Suprapubic skin (tissue), 4 donors: ENCODE results near the gene C18orf63. TPM values are rescaled to one million over a fixed set of nuclear protein-coding genes. Genes with fewer than 3 reads are reported as not detected.

Experiments
- DNase-seq, 2 donors: peaks; one replicate each; pipeline ENCODE4 v3.0.0-alpha.2; 2019; ENCODE audit warnings: low spot score in 2 of 2
- H3K27ac ChIP-seq: fragments of 200-600 bp; sonication (generic); one replicate; pipeline ENCODE4 v1.5.1; 2019
- H3K27me3 ChIP-seq: fragments of 200-600 bp; sonication (generic); one replicate; pipeline ENCODE4 v1.5.1; 2019
- H3K36me3 ChIP-seq: fragments of 200-600 bp; sonication (generic); one replicate; pipeline ENCODE4 v1.5.1; 2019
- H3K4me1 ChIP-seq: fragments of 200-600 bp; sonication (generic); one replicate; pipeline ENCODE4 v1.5.1; 2019
- H3K4me3 ChIP-seq: fragments of 200-600 bp; sonication (generic); one replicate; pipeline ENCODE4 v1.5.1; 2019; ENCODE audit warnings: mild to moderate bottlenecking
- H3K9me3 ChIP-seq: fragments of 200-600 bp; sonication (generic); one replicate; pipeline ENCODE4 v1.5.1; 2019
- EP300 ChIP-seq: sonication (generic); formaldehyde crosslinking; IDR thresholded peaks from one replicate; pipeline ENCODE4 v1.6.1; 2017; ENCODE audit warnings: antibody characterized with exemption
- POLR2A ChIP-seq, 2 donors: fragments of 450-650 bp; IDR thresholded peaks; one replicate each; pipeline ENCODE4 v1.6.1; 2017; ENCODE audit warnings: antibody characterized with exemption in 2 of 2, mild to moderate bottlenecking in 2 of 2, moderate library complexity in 2 of 2
- POLR2AphosphoS5 ChIP-seq, 3 donors: sonication (generic); formaldehyde crosslinking; IDR thresholded peaks; one replicate each; pipeline ENCODE4 v1.6.1; 2017; ENCODE audit warnings: antibody characterized with exemption in 3 of 3
- WGBS: methylation state at CpG from one replicate; pipeline ENCODE4 v1.1.5; 2018; 5-methylcytosine and 5-hydroxymethylcytosine counted together
- total RNA-seq, 4 donors: library from RNA; depleted of rRNA; stranded (reverse); fragments of >200 nt; gene quantifications; one replicate each; pipeline ENCODE4 v1.1.0, GENCODE V29; 2016
- TF ChIP-seq, protein P1 (sequence below), 2 donors: fragments of 200-600 bp in 1 of 2; fragments of 450-650 bp in 1 of 2; sonication (generic) in 1 of 2; IDR thresholded peaks; one replicate each; pipeline ENCODE4 v1.5.1; 2016 to 2019; ENCODE audit warnings: antibody characterized with exemption in 2 of 2, mild to moderate bottlenecking in 1 of 2, moderate library complexity in 1 of 2

C18orf63 gene
- total RNA-seq, 4 donors from 2014 or later, result not detected

DNA sequence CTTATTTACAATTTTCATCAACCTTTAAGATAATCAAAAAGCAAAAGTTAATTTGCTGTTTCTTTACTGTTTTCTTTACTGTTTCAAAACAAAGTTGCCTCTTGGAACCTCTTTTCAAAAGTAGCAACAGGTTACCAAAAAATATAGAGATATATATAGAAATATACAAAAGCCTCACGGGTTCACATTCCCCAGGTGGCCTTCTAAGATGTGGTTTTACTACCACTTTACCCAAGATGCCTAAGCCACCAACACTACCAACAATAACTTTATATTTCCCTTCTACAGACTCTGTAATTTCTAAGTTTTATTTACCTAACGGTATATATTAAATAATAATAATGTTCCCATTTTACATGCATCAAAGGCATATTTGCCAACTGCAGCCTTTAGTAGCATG is 28.8 kb upstream of the C18orf63 start:
- no peak for DNase-seq
- WGBS, result 94% methylated on average over 2 of the region's 2 CpGs
- Histone ChIP-seq H3K36me3 (no peaks in the 10 kb centered on the region), H3K27ac (no peak overlapping the region), H3K4me1 (peaks cover 62% of the 10 kb centered on the region), H3K4me3 (no peak overlapping the region), H3K27me3 (no peaks in the 10 kb centered on the region), H3K9me3 (no peaks in the 10 kb centered on the region)
- TF ChIP-seq, protein P1, sequence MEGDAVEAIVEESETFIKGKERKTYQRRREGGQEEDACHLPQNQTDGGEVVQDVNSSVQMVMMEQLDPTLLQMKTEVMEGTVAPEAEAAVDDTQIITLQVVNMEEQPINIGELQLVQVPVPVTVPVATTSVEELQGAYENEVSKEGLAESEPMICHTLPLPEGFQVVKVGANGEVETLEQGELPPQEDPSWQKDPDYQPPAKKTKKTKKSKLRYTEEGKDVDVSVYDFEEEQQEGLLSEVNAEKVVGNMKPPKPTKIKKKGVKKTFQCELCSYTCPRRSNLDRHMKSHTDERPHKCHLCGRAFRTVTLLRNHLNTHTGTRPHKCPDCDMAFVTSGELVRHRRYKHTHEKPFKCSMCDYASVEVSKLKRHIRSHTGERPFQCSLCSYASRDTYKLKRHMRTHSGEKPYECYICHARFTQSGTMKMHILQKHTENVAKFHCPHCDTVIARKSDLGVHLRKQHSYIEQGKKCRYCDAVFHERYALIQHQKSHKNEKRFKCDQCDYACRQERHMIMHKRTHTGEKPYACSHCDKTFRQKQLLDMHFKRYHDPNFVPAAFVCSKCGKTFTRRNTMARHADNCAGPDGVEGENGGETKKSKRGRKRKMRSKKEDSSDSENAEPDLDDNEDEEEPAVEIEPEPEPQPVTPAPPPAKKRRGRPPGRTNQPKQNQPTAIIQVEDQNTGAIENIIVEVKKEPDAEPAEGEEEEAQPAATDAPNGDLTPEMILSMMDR (IDR thresholded peaks at IDR 0.05), result no peak
- TF ChIP-seq POLR2AphosphoS5 (IDR thresholded peaks at IDR 0.05) (no peak), EP300 (no peak), POLR2A (IDR thresholded peaks at IDR 0.05) (no peak)

DNA sequence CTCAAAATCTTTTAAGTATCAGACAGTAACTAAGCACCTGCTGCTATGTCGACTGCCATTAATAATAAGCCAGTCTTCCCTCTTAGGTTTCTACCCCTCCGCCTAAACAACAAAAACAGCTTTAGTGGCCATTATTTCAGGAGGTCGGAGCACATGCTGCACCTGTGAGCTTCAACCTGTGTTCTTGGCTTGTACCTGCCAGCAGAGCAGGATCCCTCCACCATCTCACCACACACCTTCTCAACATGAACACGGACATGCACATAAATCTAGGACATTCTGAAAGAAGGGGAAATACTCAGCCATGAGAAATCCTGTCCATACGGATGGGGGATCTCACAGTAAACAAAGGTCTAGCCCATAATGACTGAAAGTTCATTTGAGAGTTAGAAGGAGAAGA is 27.6 kb upstream of the C18orf63 start:
- TF ChIP-seq EP300, result no peak
- no peak for TF ChIP-seq POLR2A (IDR thresholded peaks at IDR 0.05)
- TF ChIP-seq POLR2AphosphoS5 (IDR thresholded peaks at IDR 0.05), result no peak
- TF ChIP-seq, protein P1 (IDR thresholded peaks at IDR 0.05), result no peak
- no peak for DNase-seq
- H3K4me3 ChIP-seq, result no peak overlapping the region
- no peaks in the 10 kb centered on the region for H3K36me3 ChIP-seq
- peak overlapping the region; percentile 79 for H3K27ac ChIP-seq
- no peaks in the 10 kb centered on the region for H3K9me3 ChIP-seq
- WGBS, result 89% methylated on average over 5 of the region's 5 CpGs
- no peaks in the 10 kb centered on the region for H3K27me3 ChIP-seq
- peaks cover 50% of the 10 kb centered on the region for H3K4me1 ChIP-seq

GRCh38 chr18:74288730-74289129 is 26.9 kb upstream of the C18orf63 start:
- TF ChIP-seq, protein P1 (IDR thresholded peaks at IDR 0.05), result no peak
- TF ChIP-seq EP300, result no peak
- no peak for TF ChIP-seq POLR2AphosphoS5 (IDR thresholded peaks at IDR 0.05)
- no peak for TF ChIP-seq POLR2A (IDR thresholded peaks at IDR 0.05)
- Histone ChIP-seq H3K36me3 (no peaks in the 10 kb centered on the region), H3K4me3 (no peak overlapping the region), H3K9me3 (no peaks in the 10 kb centered on the region), H3K4me1 (peaks cover 43% of the 10 kb centered on the region), H3K27me3 (no peaks in the 10 kb centered on the region), H3K27ac (peak overlapping the region; percentile 79)
- WGBS, result 65% methylated on average over 9 of the region's 9 CpGs
- DNase-seq, result no peak

DNA sequence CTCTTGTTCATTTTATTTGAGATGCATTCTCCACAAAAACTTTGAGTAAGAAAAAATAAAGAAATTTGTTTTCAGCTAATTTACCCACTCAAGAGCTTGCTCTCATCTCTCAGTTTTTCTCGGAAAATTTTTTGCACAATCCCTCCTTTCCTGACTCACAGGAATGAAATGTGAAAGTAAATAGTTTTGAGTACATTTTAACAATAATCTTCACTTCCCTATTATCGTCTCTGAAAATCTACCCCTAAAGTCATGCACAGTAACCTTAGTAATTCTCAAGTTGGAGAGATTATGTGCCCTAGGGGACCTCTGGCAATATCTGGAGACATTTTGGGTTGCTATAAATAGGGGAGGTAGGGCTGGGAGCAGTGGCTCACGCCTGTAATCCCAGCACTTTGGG is 26.5 kb upstream of the C18orf63 start:
- WGBS, result 46% methylated on average over 3 of the region's 3 CpGs
- H3K27ac ChIP-seq, result peak overlapping the region; percentile 79
- no peaks in the 10 kb centered on the region for H3K9me3 ChIP-seq
- DNase-seq, result no peak
- no peaks in the 10 kb centered on the region for H3K36me3 ChIP-seq
- H3K4me3 ChIP-seq, result no peak overlapping the region
- H3K27me3 ChIP-seq, result no peaks in the 10 kb centered on the region
- TF ChIP-seq POLR2A (IDR thresholded peaks at IDR 0.05) (no peak), POLR2AphosphoS5 (IDR thresholded peaks at IDR 0.05) (no peak), EP300 (no peak)
- TF ChIP-seq, protein P1 (IDR thresholded peaks at IDR 0.05), result no peak
- H3K4me1 ChIP-seq, result peaks cover 41% of the 10 kb centered on the region

GRCh38 chr18:74290021-74290420 is 25.6 kb upstream of the C18orf63 start:
- 89% methylated on average over 7 of the region's 7 CpGs for WGBS
- Histone ChIP-seq H3K36me3 (no peaks in the 10 kb centered on the region), H3K27me3 (no peaks in the 10 kb centered on the region), H3K9me3 (no peaks in the 10 kb centered on the region), H3K27ac (peak overlapping the region; percentile 79), H3K4me3 (peak overlapping the region; percentile 86), H3K4me1 (peaks cover 33% of the 10 kb centered on the region)
- TF ChIP-seq, protein P1 (IDR thresholded peaks at IDR 0.05), result no peak
- TF ChIP-seq POLR2AphosphoS5 (IDR thresholded peaks at IDR 0.05) (no peak), EP300 (no peak), POLR2A (IDR thresholded peaks at IDR 0.05) (no peak)
- no peak for DNase-seq
